HepG2 (cell line): ENCODE results near the gene CTRB2. TPM values are rescaled to one million over a fixed set of nuclear protein-coding genes. Genes with fewer than 3 reads are reported as not detected.

ENCODE experiments used
- BHLHE40 ChIP-seq: IDR thresholded peaks from 2 replicates; pipeline ENCODE4 v1.6.1; 2011; ENCODE audit warnings: low read length, improper control_type of control experiment
- IKZF4 ChIP-seq: sonication (generic); formaldehyde crosslinking; IDR thresholded peaks from 2 replicates; pipeline ENCODE4 v1.5.1; 2020; ENCODE audit warnings: borderline replicate concordance, mild to moderate bottlenecking, low read depth, missing genetic modification reagents; ENCODE audit errors: not compliant biosample characterization
- KAT8 ChIP-seq: IDR thresholded peaks from 2 replicates; pipeline ENCODE4 v1.6.1; 2016; ENCODE audit warnings: missing genetic modification reagents, missing compliant biosample characterization
- LBX2 ChIP-seq: sonication (generic); formaldehyde crosslinking; IDR thresholded peaks from 2 replicates; pipeline ENCODE4 v1.5.0; 2020; ENCODE audit warnings: missing genetic modification reagents, mild to moderate bottlenecking, borderline replicate concordance
- MAF1 ChIP-seq: sonication (generic); formaldehyde crosslinking; IDR thresholded peaks from 2 replicates; pipeline ENCODE4 v1.5.0; 2020; ENCODE audit warnings: missing genetic modification reagents, borderline replicate concordance
- NFIC ChIP-seq: IDR thresholded peaks from 2 replicates; pipeline ENCODE4 v1.6.1; 2012; ENCODE audit warnings: mild to moderate bottlenecking, low read length, inconsistent platforms
- PHF20 ChIP-seq: sonication (generic); formaldehyde crosslinking; IDR thresholded peaks from 2 replicates; pipeline ENCODE4 v1.5.0; 2020; ENCODE audit warnings: mild to moderate bottlenecking, missing genetic modification reagents
- POLR2AphosphoS2 ChIP-seq: IDR thresholded peaks from 2 replicates; pipeline ENCODE4 v1.6.1; 2011; ENCODE audit warnings: low read depth, low read length, improper control_type of control experiment
- RAD21 ChIP-seq: fragments of 450-650 bp; formaldehyde crosslinking; IDR thresholded peaks from 2 replicates; pipeline ENCODE4 v1.5.0; 2020; ENCODE audit warnings: mild to moderate bottlenecking
- REL ChIP-seq: sonication (generic); formaldehyde crosslinking; conservative IDR thresholded peaks from 2 replicates; pipeline ENCODE4 v1.8.0; 2022; ENCODE audit warnings: mild to moderate bottlenecking, missing genetic modification reagents, moderate library complexity
- SNRNP70 ChIP-seq: fragments of 200-400 bp; formaldehyde crosslinking; IDR thresholded peaks from 2 replicates; pipeline ENCODE4 v1.6.1; 2017; ENCODE audit warnings: mild to moderate bottlenecking, low read depth, low read length, moderate library complexity
- SRSF4 ChIP-seq: fragments of 200-400 bp; formaldehyde crosslinking; IDR thresholded peaks from one replicate; pipeline ENCODE4 v1.6.1; 2018; ENCODE audit warnings: mild to moderate bottlenecking, low read depth, low read length, moderate library complexity; ENCODE audit not compliant: poor library complexity, severe bottlenecking
- ZNF10 ChIP-seq: sonication (generic); formaldehyde crosslinking; IDR thresholded peaks from 2 replicates; pipeline ENCODE4 v1.4.0; 2020; ENCODE audit warnings: mild to moderate bottlenecking, low read depth, missing genetic modification reagents, borderline replicate concordance
- ZNF207 ChIP-seq: fragments of 450-650 bp; IDR thresholded peaks from 2 replicates; pipeline ENCODE4 v1.6.1; 2016; ENCODE audit warnings: antibody characterized with exemption, borderline replicate concordance
- ZNF296 ChIP-seq: sonication (generic); formaldehyde crosslinking; conservative IDR thresholded peaks from 2 replicates; pipeline ENCODE4 v1.5.0; 2020; ENCODE audit warnings: mild to moderate bottlenecking, missing genetic modification reagents
- ZNF343 ChIP-seq: sonication (generic); formaldehyde crosslinking; IDR thresholded peaks from 2 replicates; pipeline ENCODE4 v1.4.0; 2020; ENCODE audit warnings: mild to moderate bottlenecking, missing genetic modification reagents
- ZNF619 ChIP-seq: sonication (generic); formaldehyde crosslinking; IDR thresholded peaks from 2 replicates; pipeline ENCODE4 v1.4.0; 2020; ENCODE audit warnings: mild to moderate bottlenecking, missing genetic modification reagents
- ZNF75D ChIP-seq: sonication (generic); formaldehyde crosslinking; IDR thresholded peaks from 2 replicates; pipeline ENCODE4 v1.8.1; 2023; ENCODE audit warnings: missing genetic modification reagents, mild to moderate bottlenecking, borderline replicate concordance
- ZNF777 ChIP-seq: sonication (generic); formaldehyde crosslinking; IDR thresholded peaks from 2 replicates; pipeline ENCODE4 v1.4.0; 2020; ENCODE audit warnings: missing genetic modification reagents
- polyA plus RNA-seq, 8 experiments: library from polyadenylated mRNA; depleted of rRNA in 3 of 8; stranded (reverse) in 7 of 8; unstranded in 1 of 8; fragments of >200 nt; fragmentation: Illumina TruSeq in 4 of 8; extraction: Trizol in 4 of 8; gene quantifications; 2 replicates each; pipeline versions ENCODE4 v1.2.1 to v1.2.3, GENCODE V29; 2011 to 2016; ENCODE audit warnings: low read depth in 4 of 8, missing spikeins in 1 of 8, mixed read lengths in 1 of 8; ENCODE audit not compliant: insufficient read depth in 1 of 8
- total RNA-seq, 5 experiments: library from RNA; depleted of rRNA; stranded (reverse); fragments of >200 nt; fragmentation: Illumina TruSeq; extraction: Trizol; gene quantifications; 2 replicates each; pipeline ENCODE4 v1.2.3, GENCODE V29; 2016; ENCODE audit warnings: low read depth in 1 of 5
- TF ChIP-seq, protein P1 (sequence below): sonication (generic); formaldehyde crosslinking; IDR thresholded peaks from 2 replicates; pipeline ENCODE4 v1.4.0; 2020; ENCODE audit warnings: missing genetic modification reagents, mild to moderate bottlenecking, borderline replicate concordance
- TF ChIP-seq, protein P2 (sequence below): IDR thresholded peaks from 2 replicates; pipeline ENCODE4 v1.6.1; 2016; ENCODE audit warnings: missing compliant biosample characterization, missing genetic modification reagents, borderline replicate concordance
- TF ChIP-seq, protein P3 (sequence below): sonication (generic); formaldehyde crosslinking; IDR thresholded peaks from 2 replicates; pipeline ENCODE4 v1.4.0; 2020; ENCODE audit warnings: mild to moderate bottlenecking, missing genetic modification reagents
- TF ChIP-seq, protein P4 (sequence below): sonication (generic); formaldehyde crosslinking; conservative IDR thresholded peaks from 2 replicates; pipeline ENCODE4 v1.8.0; 2022; ENCODE audit warnings: missing genetic modification reagents

CTRB2 gene
- total and polyA plus RNA-seq, 2 of the 13 experiments (the other 11 are each of a cell fraction or from before 2014, with no cell fraction given), result 0.13 TPM; not detected in 1

DNA sequence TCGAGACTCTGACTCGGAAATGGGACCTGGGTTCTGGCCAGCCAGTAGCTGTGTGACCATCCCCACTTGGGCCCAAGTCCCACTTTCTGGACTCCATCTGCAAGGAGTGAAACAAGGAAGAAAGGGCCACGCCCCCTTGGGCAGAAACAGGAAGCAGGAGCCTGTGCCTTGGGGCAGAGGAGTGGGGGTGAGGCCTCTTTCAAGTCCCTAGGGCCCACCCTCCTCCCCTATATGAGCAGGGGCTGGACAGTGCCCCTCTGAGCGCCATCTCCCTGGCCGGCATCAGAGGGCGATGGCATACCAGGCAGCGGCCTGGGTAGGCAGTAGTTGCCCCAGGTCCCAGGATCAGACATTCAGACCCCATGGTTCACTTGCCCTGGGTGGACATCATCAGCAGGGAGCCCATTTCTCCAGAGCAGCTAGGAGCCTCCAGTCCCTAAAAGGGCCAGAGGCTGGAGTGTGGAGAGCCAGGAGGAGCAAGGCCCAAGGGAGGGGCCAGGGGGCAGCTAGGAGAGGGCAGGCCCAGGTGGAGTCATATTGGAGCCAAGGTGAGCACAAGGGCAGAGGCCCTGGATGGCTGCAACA is 37.4 kb upstream of the CTRB2 start (continued):
- no peak for TF ChIP-seq SRSF4
- TF ChIP-seq LBX2, result no peak
- TF ChIP-seq, protein P1, sequence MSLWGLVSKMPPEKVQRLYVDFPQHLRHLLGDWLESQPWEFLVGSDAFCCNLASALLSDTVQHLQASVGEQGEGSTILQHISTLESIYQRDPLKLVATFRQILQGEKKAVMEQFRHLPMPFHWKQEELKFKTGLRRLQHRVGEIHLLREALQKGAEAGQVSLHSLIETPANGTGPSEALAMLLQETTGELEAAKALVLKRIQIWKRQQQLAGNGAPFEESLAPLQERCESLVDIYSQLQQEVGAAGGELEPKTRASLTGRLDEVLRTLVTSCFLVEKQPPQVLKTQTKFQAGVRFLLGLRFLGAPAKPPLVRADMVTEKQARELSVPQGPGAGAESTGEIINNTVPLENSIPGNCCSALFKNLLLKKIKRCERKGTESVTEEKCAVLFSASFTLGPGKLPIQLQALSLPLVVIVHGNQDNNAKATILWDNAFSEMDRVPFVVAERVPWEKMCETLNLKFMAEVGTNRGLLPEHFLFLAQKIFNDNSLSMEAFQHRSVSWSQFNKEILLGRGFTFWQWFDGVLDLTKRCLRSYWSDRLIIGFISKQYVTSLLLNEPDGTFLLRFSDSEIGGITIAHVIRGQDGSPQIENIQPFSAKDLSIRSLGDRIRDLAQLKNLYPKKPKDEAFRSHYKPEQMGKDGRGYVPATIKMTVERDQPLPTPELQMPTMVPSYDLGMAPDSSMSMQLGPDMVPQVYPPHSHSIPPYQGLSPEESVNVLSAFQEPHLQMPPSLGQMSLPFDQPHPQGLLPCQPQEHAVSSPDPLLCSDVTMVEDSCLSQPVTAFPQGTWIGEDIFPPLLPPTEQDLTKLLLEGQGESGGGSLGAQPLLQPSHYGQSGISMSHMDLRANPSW (CRISPR knock-in tag), result no peak
- TF ChIP-seq, protein P2, sequence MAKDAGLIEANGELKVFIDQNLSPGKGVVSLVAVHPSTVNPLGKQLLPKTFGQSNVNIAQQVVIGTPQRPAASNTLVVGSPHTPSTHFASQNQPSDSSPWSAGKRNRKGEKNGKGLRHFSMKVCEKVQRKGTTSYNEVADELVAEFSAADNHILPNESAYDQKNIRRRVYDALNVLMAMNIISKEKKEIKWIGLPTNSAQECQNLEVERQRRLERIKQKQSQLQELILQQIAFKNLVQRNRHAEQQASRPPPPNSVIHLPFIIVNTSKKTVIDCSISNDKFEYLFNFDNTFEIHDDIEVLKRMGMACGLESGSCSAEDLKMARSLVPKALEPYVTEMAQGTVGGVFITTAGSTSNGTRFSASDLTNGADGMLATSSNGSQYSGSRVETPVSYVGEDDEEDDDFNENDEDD (CRISPR knock-in tag), result no peak
- TF ChIP-seq IKZF4 (CRISPR knock-in tag), result no peak
- no peak for TF ChIP-seq MAF1
- TF ChIP-seq ZNF296 (CRISPR knock-in tag), result 0 out of 2 replicates have a peak, but pooled peaks have one; percentile 46
- no peak for TF ChIP-seq ZNF75D
- TF ChIP-seq ZNF207, result no peak
- peak; percentile 29; the same call in 1 of the 2 replicates for TF ChIP-seq RAD21 (CRISPR knock-in tag)
- TF ChIP-seq, protein P3, sequence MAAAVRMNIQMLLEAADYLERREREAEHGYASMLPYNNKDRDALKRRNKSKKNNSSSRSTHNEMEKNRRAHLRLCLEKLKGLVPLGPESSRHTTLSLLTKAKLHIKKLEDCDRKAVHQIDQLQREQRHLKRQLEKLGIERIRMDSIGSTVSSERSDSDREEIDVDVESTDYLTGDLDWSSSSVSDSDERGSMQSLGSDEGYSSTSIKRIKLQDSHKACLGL (CRISPR knock-in tag), result no peak
- TF ChIP-seq SNRNP70, result no peak
- no peak for TF ChIP-seq ZNF343
- 0 out of 2 replicates have a peak, but pooled peaks have one; percentile 66 for TF ChIP-seq ZNF10 (CRISPR knock-in tag)
- no peak for TF ChIP-seq NFIC
- TF ChIP-seq REL, result no peak
- TF ChIP-seq, protein P4, sequence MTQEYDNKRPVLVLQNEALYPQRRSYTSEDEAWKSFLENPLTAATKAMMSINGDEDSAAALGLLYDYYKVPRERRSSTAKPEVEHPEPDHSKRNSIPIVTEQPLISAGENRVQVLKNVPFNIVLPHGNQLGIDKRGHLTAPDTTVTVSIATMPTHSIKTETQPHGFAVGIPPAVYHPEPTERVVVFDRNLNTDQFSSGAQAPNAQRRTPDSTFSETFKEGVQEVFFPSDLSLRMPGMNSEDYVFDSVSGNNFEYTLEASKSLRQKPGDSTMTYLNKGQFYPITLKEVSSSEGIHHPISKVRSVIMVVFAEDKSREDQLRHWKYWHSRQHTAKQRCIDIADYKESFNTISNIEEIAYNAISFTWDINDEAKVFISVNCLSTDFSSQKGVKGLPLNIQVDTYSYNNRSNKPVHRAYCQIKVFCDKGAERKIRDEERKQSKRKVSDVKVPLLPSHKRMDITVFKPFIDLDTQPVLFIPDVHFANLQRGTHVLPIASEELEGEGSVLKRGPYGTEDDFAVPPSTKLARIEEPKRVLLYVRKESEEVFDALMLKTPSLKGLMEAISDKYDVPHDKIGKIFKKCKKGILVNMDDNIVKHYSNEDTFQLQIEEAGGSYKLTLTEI (CRISPR knock-in tag), result no peak
- TF ChIP-seq ZNF777 (CRISPR knock-in tag), result no peak
- TF ChIP-seq PHF20 (CRISPR knock-in tag), result peak; percentile 44; the same call in 1 of the 2 replicates
- TF ChIP-seq ZNF619 (CRISPR knock-in tag), result peak; percentile 56; the same call in 1 of the 2 replicates
- no peak for TF ChIP-seq BHLHE40
- no peak for TF ChIP-seq POLR2AphosphoS2
- no peak for TF ChIP-seq KAT8 (CRISPR knock-in tag)
